ENCODE results near the gene ACTN3. TPM values are rescaled to one million over a fixed set of nuclear protein-coding genes. Genes with fewer than 3 reads are reported as not detected.

Gene ACTN3
- total and polyA plus RNA-seq, 2 experiments from 2014 or later, result 6.3 to 7.3 TPM

GRCh38 chr11:66562907-66563583 is 16.3 kb downstream of the ACTN3 start:
- Mint-ChIP-seq H3K4me1 (no peaks in the 10 kb centered on the region; the same call in 2 of the 3 replicates), H3K9me3 (no peaks in the 10 kb centered on the region), H3K36me3 (ENCODE audit: low read depth) (peaks cover 14% of the 10 kb centered on the region), H3K27ac (no peak overlapping the region), H3K4me3 (no peak overlapping the region), H3K27me3 (ENCODE audit: insufficient read depth, low read depth, poor library complexity) (peaks cover 14% of the 10 kb centered on the region)
- no peaks in the 10 kb centered on the region for H4K20me1 ChIP-seq (replicated peaks; ENCODE audit: insufficient read depth)
- no peaks in the 10 kb centered on the region for H3K79me2 ChIP-seq (replicated peaks; ENCODE audit: insufficient read depth)
- H3K27ac ChIP-seq (ENCODE audit: low read depth), result no peak overlapping the region
- no peaks in the 10 kb centered on the region for H3K9me2 ChIP-seq (ENCODE audit: insufficient read depth)
- DNase-seq (ENCODE audit: low spot score), result no peak
- H3K27me3 ChIP-seq (ENCODE audit: insufficient read depth), result peaks cover 6% of the 10 kb centered on the region; the same call in 1 of the 2 replicates
- no peaks in the 10 kb centered on the region for H3K36me3 ChIP-seq (ENCODE audit: insufficient read depth)
- no peak for TF ChIP-seq CREB1 (CRISPR knock-in tag; IDR thresholded peaks at IDR 0.05; ENCODE audit: low read depth)
- TF ChIP-seq STAT1 (IDR thresholded peaks at IDR 0.05; ENCODE audit: unreplicated experiment), result no peak
- no peak for TF ChIP-seq JUNB (IDR thresholded peaks at IDR 0.05; ENCODE audit: unreplicated experiment)
- no peak for TF ChIP-seq ZNF331 (CRISPR knock-in tag; IDR thresholded peaks at IDR 0.05; ENCODE audit: low read depth)
- TF ChIP-seq REST (IDR thresholded peaks at IDR 0.05; ENCODE audit: unreplicated experiment), result no peak
- TF ChIP-seq NANOG (IDR thresholded peaks at IDR 0.05; ENCODE audit: borderline replicate concordance), result no peak
- no peak for TF ChIP-seq EZH2phosphoT487 (IDR thresholded peaks at IDR 0.05; ENCODE audit: unreplicated experiment)
- TF ChIP-seq ZNF462 (CRISPR knock-in tag; IDR thresholded peaks at IDR 0.05), result no peak
- no peak for TF ChIP-seq EZH2 (IDR thresholded peaks at IDR 0.05; ENCODE audit: low read depth, unreplicated experiment)
- TF ChIP-seq ETS1 (IDR thresholded peaks at IDR 0.05), result no peak
- no peak for TF ChIP-seq CTCF (conservative IDR thresholded peaks at IDR 0.05; ENCODE audit: low read depth in 2 of 2)
- TF ChIP-seq POLR2AphosphoS5 (IDR thresholded peaks at IDR 0.05; ENCODE audit: low read depth), result no peak
- TF ChIP-seq ZNF114 (CRISPR knock-in tag; IDR thresholded peaks at IDR 0.05), result no peak
- 0 out of 2 replicates have a peak, but pooled peaks cover 4% of the 10 kb centered on the region for H3K4me1 ChIP-seq (ENCODE audit: insufficient read depth)
- no peak overlapping the region for H2AFZ ChIP-seq
- H3K4me2 ChIP-seq, result no peak overlapping the region
- ATAC-seq, result no peak
- 0 out of 2 replicates have a peak, but pooled peaks cover 3% of the 10 kb centered on the region for H3F3A ChIP-seq (replicated peaks; ENCODE audit: low read depth)
- H3K4me3 ChIP-seq, result no peak overlapping the region

All from GM23338 (cell line).